GM19193 (cell line): ENCODE data around the gene UBE2QL1.

Experiments
- POLR2A ChIP-seq: IDR thresholded peaks from 4 replicates; pipeline ENCODE4 v1.6.1; 2011; ENCODE audit not compliant: insufficient read depth, insufficient read length; ENCODE audit errors: extremely low read depth

Gene UBE2QL1, protein sequence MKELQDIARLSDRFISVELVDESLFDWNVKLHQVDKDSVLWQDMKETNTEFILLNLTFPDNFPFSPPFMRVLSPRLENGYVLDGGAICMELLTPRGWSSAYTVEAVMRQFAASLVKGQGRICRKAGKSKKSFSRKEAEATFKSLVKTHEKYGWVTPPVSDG

DNA sequence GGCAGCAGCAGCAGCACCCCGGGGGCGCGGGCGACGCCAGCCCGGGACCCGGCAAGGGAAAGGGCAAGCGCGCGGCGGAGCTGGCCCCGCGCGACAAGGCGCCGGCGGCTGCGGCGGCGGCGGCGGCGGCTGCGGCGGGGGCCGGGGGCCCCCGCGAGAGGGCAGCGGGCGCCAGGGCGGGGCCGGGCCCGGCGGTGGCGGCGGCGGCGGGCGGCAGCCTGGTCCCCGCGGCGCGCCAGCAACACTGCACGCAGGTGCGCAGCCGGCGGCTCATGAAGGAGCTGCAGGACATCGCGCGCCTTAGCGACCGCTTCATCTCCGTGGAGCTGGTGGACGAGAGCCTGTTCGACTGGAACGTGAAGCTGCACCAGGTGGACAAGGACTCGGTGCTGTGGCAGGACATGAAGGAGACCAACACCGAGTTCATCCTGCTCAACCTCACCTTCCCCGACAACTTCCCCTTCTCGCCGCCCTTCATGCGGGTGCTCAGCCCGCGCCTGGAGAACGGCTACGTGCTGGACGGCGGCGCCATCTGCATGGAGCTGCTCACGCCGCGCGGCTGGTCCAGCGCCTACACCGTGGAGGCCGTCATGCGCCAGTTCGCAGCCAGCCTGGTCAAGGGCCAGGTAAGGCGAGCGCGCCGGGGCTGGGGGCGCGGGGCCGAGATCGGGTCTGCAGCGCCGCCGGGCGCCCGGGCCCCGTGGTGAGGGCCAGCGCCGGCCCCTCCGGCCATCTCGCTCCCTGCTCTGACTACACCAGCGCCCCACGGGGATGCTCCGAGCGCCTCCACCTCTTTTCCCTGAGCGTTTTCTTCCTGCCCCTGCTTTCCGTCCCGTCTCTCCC, at the start of gene UBE2QL1:
Gene UBE2QL1 (plus strand): TSS at position 238 of the 843 bp plus-strand sequence. CDS start 35 bp downstream, at position 273.
- no peak for TF ChIP-seq POLR2A

DNA sequence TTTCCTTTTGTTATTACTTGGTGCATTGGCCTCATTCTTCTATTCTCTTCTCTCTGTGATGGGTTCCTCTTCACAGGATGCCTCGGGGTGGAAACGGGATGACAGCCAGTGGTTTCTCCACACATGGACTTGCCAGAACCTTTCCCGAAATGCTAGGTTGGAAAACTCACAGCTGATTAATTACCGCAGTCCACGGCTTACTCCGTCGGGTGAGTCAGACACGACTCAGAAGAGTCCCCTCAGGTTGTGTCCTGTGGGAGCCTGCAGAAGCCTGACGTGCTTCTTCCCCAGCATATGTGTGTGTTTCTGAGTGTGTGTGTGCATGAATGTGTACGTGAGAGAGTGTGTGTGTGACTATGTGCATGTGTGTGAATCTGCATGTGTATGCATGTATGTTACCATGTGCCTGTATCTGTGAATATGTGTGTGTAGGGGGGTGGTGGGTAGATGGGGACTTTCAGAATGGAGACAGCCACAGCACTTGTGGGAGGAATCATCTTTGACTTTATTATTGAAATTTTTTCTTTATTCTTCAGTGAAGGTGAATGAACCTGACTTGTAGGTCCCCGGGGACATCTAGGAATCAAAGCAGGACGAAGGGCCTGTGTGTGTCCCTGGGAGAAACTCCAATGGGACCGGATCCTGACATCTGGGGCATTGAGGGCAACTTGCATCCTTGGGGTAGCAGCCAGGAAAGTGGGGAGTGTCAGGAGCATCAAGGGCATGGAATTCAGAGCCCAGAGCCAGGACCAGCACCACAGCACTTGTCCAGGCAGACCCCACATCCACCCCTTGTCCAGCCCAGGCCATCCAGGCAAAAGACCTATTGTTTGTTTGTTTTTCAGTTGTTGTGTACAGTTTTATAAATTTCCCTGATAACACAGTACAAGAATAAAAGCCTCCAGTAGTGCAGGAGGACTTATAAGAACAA, 48.4 kb upstream of the UBE2QL1 start:
- no peak for TF ChIP-seq POLR2A

DNA sequence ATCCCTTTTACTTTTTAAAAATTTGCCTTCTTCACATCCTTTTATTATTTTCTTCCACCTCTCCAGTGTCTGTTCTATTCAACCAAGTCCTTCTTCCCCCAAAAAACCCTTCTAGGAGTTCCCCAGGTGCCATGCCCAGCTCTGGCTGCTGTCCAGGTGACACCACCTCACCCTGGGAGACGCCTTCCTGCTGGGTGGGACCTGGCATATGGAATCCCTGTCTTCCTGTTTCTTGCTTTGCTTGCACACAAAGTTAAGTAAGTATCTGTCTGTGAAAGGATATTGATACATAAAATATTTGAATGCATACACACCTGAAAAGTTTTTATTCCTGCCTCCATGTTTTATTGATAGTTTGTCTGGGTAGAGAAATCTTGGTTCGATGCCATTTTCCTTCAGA, 47.2 kb upstream of the UBE2QL1 start:
- no peak for TF ChIP-seq POLR2A

DNA sequence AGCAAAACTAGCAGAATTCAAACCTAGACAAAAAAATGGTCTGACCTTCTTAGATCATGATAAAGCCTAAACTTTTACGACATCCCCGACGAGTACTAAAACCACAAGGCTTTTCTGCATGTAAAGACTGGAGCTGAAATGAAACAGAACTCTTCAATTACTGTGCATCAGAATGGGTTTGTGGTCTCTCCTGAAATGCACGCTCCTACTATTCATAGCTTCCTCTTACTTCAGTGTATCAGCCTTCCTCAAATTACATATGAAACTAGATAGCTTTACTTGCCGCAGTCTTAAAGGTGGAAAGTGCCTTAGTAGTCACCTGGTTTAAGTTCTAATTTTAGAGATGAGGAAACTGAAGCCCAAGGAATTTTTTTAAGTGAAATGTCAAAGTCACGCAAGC, 45.7 kb upstream of the UBE2QL1 start:
- TF ChIP-seq POLR2A, result no peak

DNA sequence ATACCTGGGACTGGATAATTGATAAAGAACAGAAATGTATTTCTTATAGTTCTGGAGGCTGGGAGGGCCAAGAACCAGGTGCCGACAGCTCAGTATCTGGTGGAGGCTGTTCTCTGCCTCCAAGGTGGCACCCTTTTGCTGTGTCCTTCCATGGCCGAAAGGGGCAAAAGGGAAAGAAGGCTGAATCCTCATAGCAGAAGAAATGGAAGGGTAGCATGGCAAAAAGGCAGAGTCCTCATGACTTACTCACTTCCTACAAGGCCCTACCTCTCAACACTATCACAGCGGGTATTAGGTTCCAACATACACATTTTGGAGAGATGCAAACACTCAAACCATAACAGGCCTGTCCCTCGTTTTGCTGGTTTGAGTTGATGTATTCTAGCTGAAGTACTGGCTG, 45.2 kb upstream of the UBE2QL1 start:
- TF ChIP-seq POLR2A, result no peak

DNA sequence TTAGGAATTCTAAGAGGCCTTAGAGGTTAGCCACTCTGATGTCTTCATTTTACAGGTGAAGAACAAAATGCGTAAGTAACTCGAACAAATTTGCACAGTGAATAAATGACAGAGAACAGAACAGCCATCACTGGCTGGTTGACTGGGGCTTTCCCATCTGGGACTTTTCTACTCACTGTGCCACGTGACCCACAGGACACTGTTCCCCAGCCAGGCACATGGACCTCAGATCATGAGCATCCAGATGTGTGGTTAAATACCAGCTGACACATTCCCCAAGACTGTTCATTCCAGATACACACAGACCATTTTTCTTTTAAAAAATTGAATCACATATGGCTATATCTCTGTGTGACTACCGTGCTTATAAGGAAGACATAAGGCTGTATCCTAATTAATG, 44.5 kb upstream of the UBE2QL1 start:
- no peak for TF ChIP-seq POLR2A

DNA sequence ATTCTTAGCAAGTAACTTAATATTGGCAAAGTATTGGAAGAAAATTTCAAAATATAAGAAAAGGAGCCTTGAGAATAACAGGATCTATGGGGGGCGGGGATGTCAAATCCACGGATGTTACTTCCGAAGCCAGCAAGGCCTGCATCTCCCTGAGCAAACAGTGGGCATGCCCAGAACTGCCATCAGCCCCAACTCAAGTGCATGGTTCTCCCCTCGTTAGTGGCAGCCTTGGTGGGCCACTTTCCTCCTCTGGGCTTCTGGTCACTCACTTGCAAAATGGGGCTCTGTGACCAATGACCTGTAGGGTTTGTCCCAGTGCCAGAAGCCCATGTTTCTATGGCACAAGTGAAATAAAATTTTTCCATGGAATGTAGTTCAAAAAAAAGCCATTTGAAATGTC, 43.1 kb upstream of the UBE2QL1 start:
- no peak for TF ChIP-seq POLR2A

DNA sequence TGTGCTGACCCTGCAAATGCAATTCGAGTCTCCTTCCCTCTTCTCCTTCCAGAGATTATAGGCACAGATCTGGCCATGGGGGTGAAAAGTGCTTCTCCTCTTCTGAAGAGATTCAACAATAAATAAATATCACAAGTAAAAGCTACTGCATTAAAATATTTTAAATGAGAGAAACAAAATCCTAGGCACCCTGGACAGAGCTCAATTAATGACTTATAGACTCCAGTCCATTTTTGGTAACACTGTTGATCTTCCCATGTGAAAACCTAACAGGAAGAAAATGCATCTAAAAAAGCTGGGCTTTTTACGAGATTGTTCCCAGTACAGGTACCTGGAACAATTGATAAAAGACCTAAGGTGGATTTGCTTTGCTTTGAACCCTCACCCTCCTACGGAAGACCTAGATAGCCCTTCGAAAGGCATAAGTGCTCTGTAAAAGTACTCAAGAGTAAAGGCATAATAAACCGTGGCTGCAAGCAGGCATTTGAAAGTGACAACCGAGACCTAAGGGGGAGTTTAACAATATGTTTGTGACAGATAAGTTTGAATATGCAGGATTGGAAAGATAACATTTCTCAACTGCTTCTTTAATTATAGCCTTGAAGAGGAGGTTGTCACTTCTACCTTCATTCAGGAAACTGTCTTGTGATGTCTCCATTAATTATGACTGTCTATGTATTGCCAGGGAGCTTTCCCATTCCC, 41.0 kb upstream of the UBE2QL1 start:
- TF ChIP-seq POLR2A, result no peak

DNA sequence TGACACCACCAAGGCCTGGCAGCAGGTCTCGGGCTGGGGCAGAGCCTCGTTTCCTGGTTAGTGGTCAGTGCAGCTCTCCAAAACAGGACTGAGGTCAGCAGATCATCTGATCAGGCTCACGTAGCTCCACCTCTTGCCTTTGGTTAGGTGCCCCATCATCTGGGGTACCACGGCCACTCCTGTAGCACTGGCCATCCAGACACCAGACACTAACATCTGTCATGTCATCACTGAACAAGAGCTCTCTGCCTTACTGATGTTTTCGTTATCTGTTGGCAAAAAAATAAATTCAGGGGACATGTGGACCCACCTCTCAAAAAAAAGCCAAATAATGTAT, 40.4 kb upstream of the UBE2QL1 start:
- no peak for TF ChIP-seq POLR2A

DNA sequence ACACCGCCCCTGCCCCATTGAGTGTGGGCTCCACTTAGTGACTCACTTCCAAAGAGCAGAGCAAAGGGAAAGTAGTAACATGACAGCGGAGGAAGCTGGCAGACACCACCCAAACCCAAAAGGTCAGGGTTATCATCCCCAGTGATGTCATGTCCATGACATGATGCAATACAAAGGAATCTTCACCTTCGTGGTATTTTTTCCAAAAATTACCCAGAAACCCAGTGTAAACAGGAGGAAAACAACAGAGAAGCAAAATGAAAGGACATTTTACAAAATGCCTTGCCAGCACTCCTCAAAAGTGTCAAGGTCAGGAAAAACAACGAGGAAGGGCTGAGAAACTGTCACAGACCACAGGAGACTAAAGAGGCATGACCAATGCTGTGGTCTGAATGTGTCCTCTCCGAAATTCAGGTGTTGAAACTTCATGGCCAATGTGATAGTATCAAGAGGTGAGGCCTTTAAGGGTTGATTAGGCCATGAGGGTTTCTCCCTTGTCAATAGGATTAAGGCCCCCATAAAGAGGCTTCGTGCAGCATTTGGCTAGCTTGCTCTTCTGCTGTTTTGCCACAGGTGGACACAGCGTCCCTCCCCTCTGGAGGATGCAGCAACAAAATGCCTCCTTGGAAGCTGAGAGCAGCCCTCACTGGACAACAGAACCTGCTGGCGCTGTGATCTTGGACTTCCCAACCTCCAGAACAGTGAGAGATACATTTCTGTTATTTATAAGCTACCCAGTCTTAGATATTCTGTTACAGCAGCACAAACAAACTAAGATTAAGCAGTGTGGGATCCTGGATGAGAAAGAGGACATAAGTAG, 39.8 kb upstream of the UBE2QL1 start:
- no peak for TF ChIP-seq POLR2A

DNA sequence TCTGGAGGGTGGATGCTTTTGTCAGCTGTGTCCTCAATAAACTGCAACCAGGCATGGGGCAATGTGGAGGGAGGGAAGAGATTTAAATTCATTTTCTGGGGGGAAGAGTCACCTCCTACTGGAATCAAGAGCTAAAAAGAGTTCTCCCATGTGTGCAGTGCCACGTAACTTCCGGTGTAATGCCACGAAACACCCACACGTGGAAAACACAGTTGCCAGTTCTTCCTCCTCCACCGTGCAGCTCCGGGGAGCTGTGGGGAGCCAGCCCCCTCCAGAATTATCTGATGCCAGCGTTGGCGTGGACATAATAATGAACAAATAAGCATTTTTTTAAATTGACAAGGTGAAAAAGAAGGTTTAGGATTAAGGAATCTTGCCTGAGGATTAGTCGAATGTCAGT, 38.2 kb upstream of the UBE2QL1 start:
- no peak for TF ChIP-seq POLR2A

DNA sequence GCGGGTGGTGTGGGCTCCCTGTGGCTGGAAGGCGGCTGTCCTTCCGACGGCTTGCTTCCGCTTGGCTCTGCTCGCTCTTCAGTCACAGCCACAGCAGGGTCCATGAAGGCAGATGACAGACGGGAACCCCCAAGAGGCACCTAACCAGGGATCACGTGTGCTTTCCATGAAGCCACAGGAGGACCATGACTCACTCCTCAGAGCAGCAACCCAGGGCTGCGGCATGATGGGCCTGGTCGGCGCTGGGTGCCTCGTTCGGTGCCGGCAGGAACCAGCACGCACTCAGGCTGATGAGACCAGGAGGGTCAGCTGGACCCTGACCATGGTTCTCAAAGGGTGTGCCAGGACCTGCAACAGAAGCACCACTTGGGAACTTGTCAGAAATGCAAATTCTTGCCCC, 37.5 kb upstream of the UBE2QL1 start:
- no peak for TF ChIP-seq POLR2A

DNA sequence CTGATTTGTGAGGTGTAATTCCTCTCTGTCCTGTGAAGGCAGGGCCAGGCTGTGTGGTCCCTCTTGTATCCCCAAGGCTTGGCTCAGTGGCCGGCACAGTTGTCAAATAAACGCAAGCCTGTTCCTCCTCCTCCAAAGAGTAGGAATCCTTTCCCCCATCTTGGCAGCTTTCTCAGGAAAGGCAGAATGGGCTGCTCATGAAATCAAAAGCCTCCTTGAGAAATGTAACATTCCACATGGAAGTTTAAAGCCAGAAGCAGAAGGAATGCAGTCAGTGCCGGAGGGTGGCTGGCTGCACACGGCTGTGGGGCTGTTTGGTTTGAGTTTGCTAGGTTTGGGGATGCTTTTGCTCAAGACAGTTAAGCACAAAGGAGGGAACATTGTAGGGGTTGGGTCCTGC, 35.8 kb upstream of the UBE2QL1 start:
- no peak for TF ChIP-seq POLR2A

DNA sequence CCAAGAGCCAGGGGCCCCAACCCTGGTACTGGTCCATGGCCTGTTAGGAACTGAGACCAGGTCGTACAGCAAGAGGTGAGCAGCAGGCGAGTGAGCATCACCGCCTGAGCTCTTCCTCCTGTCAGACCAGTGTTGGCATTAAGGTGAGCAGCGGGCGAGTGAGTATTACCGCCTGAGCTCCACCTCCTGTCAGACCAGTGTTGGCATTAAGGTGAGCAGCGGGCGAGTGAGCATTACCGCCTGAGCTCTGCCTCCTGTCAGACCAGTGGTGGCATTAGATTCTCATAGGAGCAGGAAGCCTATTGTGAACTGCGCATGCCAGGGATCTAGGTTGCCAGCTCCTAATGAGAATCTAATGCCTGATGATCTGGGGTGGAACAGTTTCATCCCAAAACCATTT, 31.0 kb upstream of the UBE2QL1 start:
- no peak for TF ChIP-seq POLR2A
